Activated effector memory CD4-positive, alpha-beta T cell treated with anti-CD3 and anti-CD28 coated beads, Interleukin-2, amount 50 U/mL, for 16 hours (primary cell): ENCODE results near the gene SMYD5.
"Not testable (repeated sequence)": the region's sequence is repeated elsewhere in the genome, so short reads cannot be mapped to it uniquely, and the experiment has no call there.

Source experiments
- DNase-seq: peaks from one replicate; pipeline ENCODE4 v3.0.0-alpha.2; 2020

The SMYD5 gene

GRCh38 chr2:73262108-73262651 lies 48.1 kb downstream of the SMYD5 start:
- DNase-seq, result no peak

DNA sequence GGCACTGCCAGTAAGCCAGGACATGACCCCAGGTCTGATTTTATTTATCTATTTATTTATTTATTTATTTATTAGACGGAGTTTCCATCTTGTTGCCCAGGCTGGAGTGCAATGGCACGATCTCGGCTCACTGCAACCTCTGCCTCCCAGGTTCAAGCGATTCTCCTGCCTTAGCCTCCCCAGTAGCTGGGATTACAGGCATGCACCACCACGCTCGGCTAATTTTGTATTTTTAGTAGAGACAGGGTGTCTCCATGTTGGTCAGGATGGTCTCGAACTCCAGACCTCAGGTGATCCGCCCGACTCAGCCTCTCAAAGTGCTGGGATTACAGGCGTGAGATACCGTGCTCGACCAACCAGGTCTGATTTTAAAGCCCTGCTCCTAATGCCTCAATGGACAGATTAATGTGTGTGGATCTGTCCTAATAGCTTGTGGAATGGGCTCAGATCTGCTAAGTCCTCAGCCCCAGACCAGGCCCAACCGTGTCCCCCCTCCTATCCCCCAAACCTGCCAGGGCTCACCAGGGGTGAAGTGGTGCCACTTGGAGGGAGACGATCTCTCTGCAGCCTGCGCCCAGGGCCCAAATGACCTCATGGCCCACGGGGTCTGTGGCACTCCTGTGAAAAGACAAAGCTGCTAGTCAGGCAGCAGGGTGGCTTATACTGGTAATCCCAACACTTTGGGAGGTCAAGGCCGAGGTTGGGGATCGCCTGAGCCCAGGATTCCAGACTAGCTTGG lies 48.8 kb downstream of the SMYD5 start:
- not testable (repeated sequence) for DNase-seq

DNA sequence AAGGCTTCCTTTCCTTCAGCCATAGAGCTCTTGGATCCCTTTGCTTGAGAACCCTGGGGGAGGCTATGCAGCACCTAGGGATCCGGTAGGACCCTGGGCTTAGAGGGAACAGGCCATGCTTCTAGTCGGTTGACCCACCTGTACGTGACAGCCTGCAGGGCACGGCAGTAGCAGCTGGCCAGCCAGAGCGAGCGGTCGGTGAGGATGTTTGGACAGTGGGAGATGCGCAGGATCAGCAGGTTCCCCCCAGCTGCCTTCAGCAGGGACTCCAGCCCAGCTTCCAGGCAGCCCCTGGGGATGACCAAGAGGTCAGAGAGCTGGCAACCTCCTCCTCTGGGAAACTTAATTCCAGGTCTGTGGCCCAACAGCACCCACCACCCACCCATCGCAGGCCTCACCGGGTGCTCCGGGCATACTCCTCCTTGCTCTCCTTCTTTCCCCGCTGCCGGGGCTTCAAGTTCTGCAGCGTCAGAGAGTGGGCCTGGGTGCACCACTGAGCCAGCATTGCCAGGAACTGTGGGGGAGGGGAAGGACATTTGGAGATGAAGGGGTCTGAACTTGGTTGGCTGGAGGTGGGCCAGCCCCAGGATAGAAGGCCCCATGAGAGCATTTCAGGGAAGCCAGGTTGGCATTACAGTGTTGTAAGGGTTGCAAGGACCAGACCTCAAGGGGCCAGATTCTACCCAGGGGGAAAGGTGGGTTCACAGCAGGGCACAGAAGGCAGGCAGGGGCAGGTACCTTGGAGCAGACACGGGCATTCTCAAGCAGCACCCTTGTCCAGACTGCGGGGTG lies 49.7 kb downstream of the SMYD5 start:
- no peak for DNase-seq

DNA sequence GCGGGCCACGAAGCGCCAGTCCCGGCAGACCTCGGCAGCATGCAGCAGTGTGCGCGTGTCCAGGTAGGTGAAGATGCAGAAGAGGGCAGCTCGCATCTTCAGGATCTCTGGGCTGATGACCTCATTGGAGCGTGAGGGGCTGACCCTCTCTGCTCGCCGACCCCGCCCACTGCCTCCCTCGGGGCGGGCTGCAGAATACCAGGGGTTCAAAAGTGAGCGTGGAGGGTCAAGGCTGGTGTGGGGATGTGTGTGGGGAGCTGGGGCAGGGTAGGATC lies 50.2 kb downstream of the SMYD5 start:
- no peak for DNase-seq

DNA sequence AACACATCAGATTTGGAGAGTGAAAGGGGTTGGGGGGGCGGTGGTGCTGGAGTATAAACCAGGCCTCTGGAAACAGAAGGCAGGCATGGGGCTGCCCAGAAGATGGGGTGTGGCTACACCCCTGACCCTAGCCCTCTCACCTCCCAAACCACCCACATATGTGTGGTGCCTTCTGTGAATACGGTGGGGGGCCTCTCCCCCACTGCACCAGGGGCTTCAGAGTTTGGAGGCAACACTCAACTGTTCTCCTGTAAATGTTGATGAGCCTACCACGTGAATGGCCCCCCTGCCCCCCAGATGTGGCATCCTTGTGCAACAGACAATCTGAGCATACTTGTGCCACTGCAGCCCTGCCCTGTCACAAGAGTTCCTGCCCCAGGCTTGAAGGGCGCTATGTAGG lies 50.7 kb downstream of the SMYD5 start:
- no peak for DNase-seq

- no peak for DNase-seq
Observed at GRCh38 chr2:73265298-73266060, 51.4 kb downstream of the SMYD5 start.

DNA sequence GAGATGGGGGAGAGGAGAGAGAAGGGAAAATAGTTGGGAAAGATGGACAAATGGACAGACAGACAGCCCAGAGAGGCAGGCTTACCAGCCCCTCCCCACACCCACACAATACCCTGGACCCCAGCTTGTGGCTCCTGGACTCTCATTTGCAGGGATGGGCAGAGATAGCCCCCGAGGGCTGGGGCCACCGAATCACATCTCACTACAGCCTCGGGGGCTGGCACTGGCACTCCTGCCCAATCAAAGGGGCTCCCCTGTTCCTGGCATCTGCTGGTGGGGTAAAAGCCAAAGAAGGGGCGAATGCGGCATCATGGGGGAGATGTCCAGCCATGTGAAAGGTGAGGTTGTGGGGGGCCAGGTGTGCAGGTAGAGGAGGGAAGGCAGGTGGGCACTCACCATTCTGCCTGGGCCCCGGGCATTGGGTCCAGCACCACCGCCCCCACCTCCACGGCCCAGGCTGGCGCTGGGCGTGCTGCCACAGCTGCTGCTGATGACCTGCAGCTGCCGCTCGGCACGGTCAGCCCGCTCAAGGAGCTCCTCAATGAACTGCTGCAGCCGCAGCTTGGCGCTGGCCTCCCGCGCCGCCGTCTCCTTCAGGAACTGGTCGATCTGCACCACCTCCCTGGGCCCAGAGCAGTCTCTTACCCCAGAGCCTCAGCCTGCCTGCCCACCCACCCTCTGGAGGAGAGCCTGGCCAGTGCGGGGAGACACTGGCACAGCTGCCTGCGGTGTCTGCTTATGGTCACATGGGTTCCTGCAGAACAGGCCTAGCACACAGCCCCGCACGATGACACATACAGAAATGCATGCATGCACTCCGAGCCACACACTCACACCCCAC lies 52.2 kb downstream of the SMYD5 start:
- DNase-seq, result no peak

DNA sequence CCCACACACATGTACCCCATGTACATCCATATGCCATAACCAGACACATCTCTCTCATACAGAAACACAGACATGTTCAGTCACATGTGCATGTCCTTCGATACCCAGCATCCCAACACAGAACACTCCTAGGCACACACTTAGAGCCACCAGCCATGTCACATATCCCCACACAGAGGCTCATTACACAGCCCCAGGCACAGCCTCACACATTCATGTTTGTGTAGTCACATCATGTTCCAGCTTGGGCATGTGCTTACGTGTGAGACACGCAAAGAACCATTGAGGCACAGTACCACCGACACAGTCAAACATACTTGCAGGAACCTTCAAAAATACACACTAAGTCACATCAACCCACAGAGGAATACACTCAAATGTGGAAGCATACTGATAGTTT lies 53.0 kb downstream of the SMYD5 start:
- no peak for DNase-seq

DNA sequence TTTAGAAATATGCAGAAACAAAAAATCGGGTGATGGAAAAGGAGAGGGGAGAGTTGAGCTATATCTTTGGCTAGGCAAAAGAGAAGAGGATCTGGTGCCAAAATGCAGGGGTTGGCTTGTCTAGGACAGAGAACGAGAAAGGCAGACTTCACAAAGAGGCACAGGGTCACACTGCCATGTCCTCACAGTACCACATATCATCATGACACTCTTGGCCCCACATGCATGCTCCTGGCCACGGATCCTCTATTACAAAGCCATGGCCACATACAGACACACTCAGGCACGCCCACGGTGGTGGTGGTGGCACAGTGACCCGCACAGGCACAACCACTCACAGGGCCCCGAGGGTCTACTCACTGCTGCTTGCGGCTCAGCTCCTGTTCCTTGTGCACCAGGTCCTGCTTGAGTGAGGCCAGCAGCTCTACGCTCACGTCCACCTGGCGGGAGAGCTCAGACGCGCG lies 54.4 kb downstream of the SMYD5 start:
- DNase-seq, result no peak

DNA sequence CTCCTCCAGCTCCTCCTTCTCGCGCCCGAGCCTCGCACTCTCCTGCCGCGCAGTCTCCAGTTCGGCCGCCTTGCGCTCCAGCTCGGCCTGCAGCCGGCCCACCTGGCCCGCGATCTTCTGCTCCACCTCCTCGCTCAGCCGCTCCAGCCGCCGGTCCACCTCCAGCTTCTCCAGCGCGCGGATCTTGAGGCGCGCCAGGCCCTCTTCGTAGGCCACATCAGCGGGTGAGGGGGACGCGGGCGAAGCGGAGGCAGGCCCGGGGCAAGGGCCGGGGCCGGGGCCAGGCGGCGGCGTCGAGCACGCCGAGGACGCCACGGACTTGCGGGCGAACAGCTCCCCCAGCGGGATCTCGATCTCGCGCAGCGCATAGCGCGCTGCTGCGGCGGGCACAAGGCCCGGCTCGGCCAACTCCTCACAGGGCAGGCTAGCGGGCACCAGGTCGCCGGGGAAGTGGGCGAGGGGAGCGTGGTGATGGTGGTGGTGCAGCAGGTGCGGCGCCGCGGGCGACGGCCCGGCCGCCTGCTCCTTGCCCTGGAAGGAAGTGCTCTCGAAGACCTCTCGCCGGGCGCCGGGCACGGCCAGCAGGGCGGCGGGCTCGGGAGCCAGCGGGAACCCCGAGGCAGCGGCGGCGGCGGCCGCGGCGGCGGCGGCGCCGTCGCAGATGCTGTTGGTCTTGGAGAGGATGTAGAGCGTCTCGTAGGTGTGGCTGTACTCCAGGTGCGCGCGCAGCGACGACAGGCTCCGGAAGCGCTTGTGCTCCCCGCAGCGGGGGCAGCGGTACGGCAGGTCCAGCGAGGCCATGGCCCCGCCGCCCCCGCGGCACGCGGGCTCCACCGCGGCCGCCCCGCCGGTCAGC lies 55.0 kb downstream of the SMYD5 start:
- DNase-seq, result peak; percentile 91

DNA sequence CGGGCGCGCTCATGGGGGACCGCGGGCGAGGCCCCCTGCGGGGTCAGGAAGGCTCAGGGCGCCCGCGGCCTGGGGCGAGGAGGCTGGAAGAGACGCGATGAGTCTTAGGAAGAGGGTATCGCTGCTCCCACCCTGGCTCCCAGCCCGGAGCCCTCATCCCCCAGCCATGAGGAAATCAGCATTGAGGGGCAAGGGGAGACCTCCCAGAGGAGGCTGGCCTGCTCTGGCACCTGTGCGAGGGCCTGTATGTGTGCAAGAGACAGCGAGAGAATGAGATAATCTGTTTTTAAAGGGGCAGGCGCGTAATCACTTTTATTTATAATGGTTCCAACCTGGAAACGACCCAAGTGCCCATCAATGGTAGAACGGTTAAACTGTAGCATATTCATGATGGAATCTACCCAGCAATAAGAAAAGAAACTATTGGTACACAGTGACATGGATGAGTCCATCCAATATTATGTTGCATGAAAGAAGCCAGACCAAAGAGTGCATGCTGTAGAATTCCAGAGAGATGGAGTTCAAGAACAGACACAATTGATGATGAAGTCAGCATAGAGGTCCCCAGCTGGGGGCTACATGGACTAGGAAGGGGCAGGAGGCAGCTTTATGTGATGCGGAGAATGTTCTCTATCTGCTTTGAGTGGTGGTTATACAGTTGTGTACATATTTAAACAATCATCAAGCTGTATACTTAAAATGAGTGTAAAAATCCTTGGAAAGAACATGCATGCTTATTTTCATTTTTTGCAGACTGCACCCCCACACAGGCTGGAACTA lies 55.8 kb downstream of the SMYD5 start:
- DNase-seq, result no peak

- no peak for DNase-seq
Observed at GRCh38 chr2:73272270-73272669, 58.2 kb downstream of the SMYD5 start.
